HEK293 (cell line): Measurements from ENCODE around the gene SCPEP1.

Experiments used
- CTCF ChIA-PET: fragments of 350-600 bp; formaldehyde crosslinking; extraction: SDS; loops from one replicate; lab custom pipeline; 2021; ENCODE audit warnings: antibody characterized with exemption; lab: Yijun Ruan, JAX
- POLR2A ChIA-PET: fragments of 300-600 bp; formaldehyde crosslinking; extraction: SDS; loops from one replicate; lab custom pipeline; 2020; ENCODE audit warnings: antibody characterized with exemption, inconsistent platforms; lab: Yijun Ruan, JAX
- H3K27ac ChIP-seq: fragments of 200-500 bp; sonication (Bioruptor generic); 2 replicates; pipeline ENCODE4 v1.5.1; 2014; ENCODE audit warnings: low read depth, low read length, control low read depth, inconsistent platforms; ENCODE audit errors: extremely low read depth
- H3K36me3 ChIP-seq, 2 experiments: fragments of 200-500 bp in 1 of 2; sonication (Bioruptor generic) in 1 of 2; 1 replicate in 1 of 2; 2 replicates in 1 of 2; pipeline ENCODE4 v1.5.1; 2014 to 2017; ENCODE audit warnings: inconsistent platforms in 2 of 2, low read length in 2 of 2; ENCODE audit not compliant: control insufficient read depth in 2 of 2, insufficient read depth in 1 of 2
- H3K4me1 ChIP-seq: fragments of 200-500 bp; sonication (Bioruptor generic); 2 replicates; pipeline ENCODE4 v1.5.1; 2014; ENCODE audit warnings: mild to moderate bottlenecking, low read length, inconsistent platforms; ENCODE audit not compliant: control insufficient read depth, insufficient read depth
- H3K4me3 ChIP-seq: 2 replicates; pipeline ENCODE4 v1.5.1; 2011; ENCODE audit warnings: low read depth, mild to moderate bottlenecking, control low read depth, low read length, moderate library complexity
- H3K9me3 ChIP-seq: fragments of 200-500 bp; sonication (Bioruptor generic); 2 replicates; pipeline ENCODE4 v1.5.1; 2014; ENCODE audit warnings: low read depth, low read length, inconsistent platforms; ENCODE audit not compliant: control insufficient read depth, insufficient read depth
- HOXC10 ChIP-seq: sonication (generic); formaldehyde crosslinking; IDR thresholded peaks from 2 replicates; pipeline ENCODE4 v1.8.1; 2023; ENCODE audit warnings: mild to moderate bottlenecking, missing genetic modification reagents
- OVOL3 ChIP-seq: fragments of 450-650 bp; formaldehyde crosslinking; IDR thresholded peaks from 2 replicates; pipeline ENCODE4 v1.5.1; 2016; ENCODE audit warnings: missing biosample characterization, missing genetic modification characterization
- SP7 ChIP-seq: fragments of 450-650 bp; formaldehyde crosslinking; IDR thresholded peaks from 2 replicates; pipeline ENCODE4 v1.5.1; 2016; ENCODE audit warnings: missing biosample characterization, missing genetic modification characterization
- ZBTB20 ChIP-seq: fragments of 450-650 bp; formaldehyde crosslinking; IDR thresholded peaks from 2 replicates; pipeline ENCODE4 v1.5.1; 2016; ENCODE audit warnings: missing biosample characterization, missing genetic modification characterization
- ZFP37 ChIP-seq: fragments of 450-650 bp; formaldehyde crosslinking; IDR thresholded peaks from 2 replicates; pipeline ENCODE4 v1.5.1; 2016; ENCODE audit warnings: missing biosample characterization, missing genetic modification characterization
- ZFP41 ChIP-seq: fragments of 450-650 bp; formaldehyde crosslinking; IDR thresholded peaks from 2 replicates; pipeline ENCODE4 v1.5.1; 2016; ENCODE audit warnings: missing biosample characterization, missing genetic modification characterization, borderline replicate concordance
- ZNF146 ChIP-seq: fragments of 450-650 bp; formaldehyde crosslinking; IDR thresholded peaks from 2 replicates; pipeline ENCODE4 v1.5.1; 2016; ENCODE audit warnings: missing biosample characterization, missing genetic modification characterization
- ZNF324 ChIP-seq: fragments of 450-650 bp; formaldehyde crosslinking; IDR thresholded peaks from 2 replicates; pipeline ENCODE4 v1.5.1; 2016; ENCODE audit warnings: missing biosample characterization, missing genetic modification characterization
- ZNF37A ChIP-seq: fragments of 450-650 bp; IDR thresholded peaks from 2 replicates; pipeline ENCODE4 v1.5.1; 2018; ENCODE audit warnings: missing biosample characterization, missing genetic modification characterization
- ZNF549 ChIP-seq: fragments of 450-650 bp; IDR thresholded peaks from 2 replicates; pipeline ENCODE4 v1.5.1; 2018; ENCODE audit warnings: missing biosample characterization, missing genetic modification characterization, mild to moderate bottlenecking, inconsistent platforms, moderate library complexity
- ZNF596 ChIP-seq: fragments of 450-650 bp; IDR thresholded peaks from 2 replicates; pipeline ENCODE4 v1.5.0; 2018; ENCODE audit warnings: missing biosample characterization, mild to moderate bottlenecking, missing genetic modification characterization, moderate library complexity
- ZNF843 ChIP-seq: fragments of 450-650 bp; formaldehyde crosslinking; IDR thresholded peaks from 2 replicates; pipeline ENCODE4 v1.5.1; 2016; ENCODE audit warnings: missing biosample characterization, missing genetic modification characterization
- TF ChIP-seq, protein P1 (sequence below): fragments of 450-650 bp; formaldehyde crosslinking; IDR thresholded peaks from 2 replicates; pipeline ENCODE4 v1.5.1; 2016; ENCODE audit warnings: missing biosample characterization, missing genetic modification characterization
- TF ChIP-seq, protein P2 (sequence below): fragments of 450-650 bp; formaldehyde crosslinking; IDR thresholded peaks from 2 replicates; pipeline ENCODE4 v1.5.1; 2017; ENCODE audit warnings: missing biosample characterization, mild to moderate bottlenecking, missing genetic modification characterization, moderate library complexity
- TF ChIP-seq, protein P3 (sequence below): fragments of 450-650 bp; formaldehyde crosslinking; IDR thresholded peaks from 2 replicates; pipeline ENCODE4; 2016; ENCODE audit warnings: missing biosample characterization, missing genetic modification characterization
- TF ChIP-seq, protein P4 (sequence below): fragments of 450-650 bp; formaldehyde crosslinking; conservative IDR thresholded peaks from 2 replicates; pipeline ENCODE4 v1.5.1; 2016; ENCODE audit warnings: low read depth, missing biosample characterization, missing genetic modification characterization

SCPEP1 gene

DNA sequence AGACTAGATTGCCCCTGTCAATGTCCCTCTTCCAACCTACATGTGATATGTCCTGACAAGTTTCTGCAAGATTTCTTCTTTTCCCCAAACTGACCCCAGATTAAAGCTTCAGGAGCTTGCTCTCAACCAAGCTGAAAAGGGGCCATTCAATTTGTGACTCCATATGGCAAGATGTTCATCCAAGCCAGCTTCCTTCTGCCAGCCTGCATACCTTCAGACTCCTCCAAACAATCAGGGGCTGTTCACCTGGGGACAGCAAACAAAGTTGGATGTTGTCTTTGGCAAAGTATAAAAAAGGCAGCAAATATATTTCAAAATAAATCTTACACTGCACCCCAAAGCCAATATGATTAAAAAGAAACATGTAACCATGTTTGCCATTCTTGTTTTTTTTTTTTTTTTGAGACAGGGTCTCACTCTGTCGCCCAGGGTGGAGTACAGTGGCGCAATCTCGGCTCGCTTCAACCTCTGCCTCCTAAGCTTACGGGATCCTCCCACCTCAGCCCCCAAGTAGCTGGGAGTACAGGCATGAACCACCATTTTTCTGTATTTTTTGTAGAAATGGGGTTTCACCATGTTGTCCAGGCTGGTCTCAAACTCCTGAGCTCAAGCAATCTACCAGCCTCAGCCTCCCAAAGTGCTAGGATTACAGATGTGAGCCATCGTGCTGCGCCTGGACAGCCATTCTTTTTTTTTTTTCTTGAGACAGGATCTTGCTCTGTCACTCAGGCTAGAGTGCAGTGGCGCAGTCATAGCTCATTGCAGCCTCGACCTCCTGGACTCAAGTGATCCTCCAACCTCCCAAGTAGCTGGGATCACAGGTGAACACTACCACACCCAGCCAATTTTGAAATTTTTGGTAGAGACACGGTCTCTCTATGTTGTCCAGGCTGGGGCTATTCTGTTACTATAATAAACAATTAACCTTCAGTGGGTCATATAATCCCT lies 57.1 kb downstream of the SCPEP1 start:
- POLR2A ChIA-PET: no interaction called here

DNA sequence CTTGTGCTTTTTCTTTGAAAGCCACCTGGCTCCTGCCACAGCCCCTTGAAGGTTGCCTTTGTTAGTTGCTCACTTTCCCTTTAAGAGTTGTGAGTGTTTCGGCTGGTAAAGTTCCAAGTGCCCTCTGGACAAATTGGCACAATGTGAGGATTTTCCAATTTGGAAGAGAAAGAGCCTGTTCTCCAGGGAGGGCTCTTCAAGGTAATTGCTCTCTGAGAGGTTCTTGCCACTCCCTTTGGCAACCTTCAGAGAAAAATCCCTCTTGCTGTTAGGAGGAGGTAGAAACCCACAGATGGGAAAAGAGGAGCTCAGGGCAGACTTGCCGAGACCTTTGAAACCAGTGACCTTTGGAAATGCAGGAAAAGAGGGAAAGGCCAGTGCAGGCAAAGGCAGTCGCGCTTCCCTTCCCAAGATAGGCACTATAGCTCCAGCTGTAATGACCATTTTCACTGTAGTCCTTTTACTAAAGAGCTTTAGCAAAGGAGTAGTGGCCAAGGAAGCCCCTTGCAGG lies 58.1 kb downstream of the SCPEP1 start:
- no peak for TF ChIP-seq ZNF843 (tag by site-specific recombination)
- TF ChIP-seq ZBTB20 (tag by site-specific recombination): no peak
- no peak for TF ChIP-seq ZNF146
- no peak for TF ChIP-seq HOXC10 (CRISPR knock-in tag)
- TF ChIP-seq ZFP37: no peak
- H3K9me3 ChIP-seq: no peaks in the 10 kb centered on the region
- H3K27ac ChIP-seq: no peak overlapping the region
- H3K36me3 ChIP-seq: no peaks in the 10 kb centered on the region
- H3K4me3 ChIP-seq: no peak overlapping the region
- ChIA-PET CTCF (interaction anchor here (1.6 kb wide), 1 partner anchor 26 kb away, joined by 6 read pairs; no protein-coding TSS in a partner anchor), POLR2A (no interaction called here)
- no peaks in the 10 kb centered on the region for H3K4me1 ChIP-seq

More for the DNA sequence above, 57.1 kb downstream of the SCPEP1 start:
- TF ChIP-seq, protein P1, sequence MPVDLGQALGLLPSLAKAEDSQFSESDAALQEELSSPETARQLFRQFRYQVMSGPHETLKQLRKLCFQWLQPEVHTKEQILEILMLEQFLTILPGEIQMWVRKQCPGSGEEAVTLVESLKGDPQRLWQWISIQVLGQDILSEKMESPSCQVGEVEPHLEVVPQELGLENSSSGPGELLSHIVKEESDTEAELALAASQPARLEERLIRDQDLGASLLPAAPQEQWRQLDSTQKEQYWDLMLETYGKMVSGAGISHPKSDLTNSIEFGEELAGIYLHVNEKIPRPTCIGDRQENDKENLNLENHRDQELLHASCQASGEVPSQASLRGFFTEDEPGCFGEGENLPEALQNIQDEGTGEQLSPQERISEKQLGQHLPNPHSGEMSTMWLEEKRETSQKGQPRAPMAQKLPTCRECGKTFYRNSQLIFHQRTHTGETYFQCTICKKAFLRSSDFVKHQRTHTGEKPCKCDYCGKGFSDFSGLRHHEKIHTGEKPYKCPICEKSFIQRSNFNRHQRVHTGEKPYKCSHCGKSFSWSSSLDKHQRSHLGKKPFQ (tag by site-specific recombination): no peak
- TF ChIP-seq ZNF596 (tag by site-specific recombination) (no peak), SP7 (tag by site-specific recombination) (no peak), ZNF549 (tag by site-specific recombination) (no peak), ZNF37A (tag by site-specific recombination) (no peak), OVOL3 (tag by site-specific recombination) (no peak), ZNF324 (tag by site-specific recombination) (no peak), ZFP41 (tag by site-specific recombination) (no peak)
- TF ChIP-seq, protein P2, sequence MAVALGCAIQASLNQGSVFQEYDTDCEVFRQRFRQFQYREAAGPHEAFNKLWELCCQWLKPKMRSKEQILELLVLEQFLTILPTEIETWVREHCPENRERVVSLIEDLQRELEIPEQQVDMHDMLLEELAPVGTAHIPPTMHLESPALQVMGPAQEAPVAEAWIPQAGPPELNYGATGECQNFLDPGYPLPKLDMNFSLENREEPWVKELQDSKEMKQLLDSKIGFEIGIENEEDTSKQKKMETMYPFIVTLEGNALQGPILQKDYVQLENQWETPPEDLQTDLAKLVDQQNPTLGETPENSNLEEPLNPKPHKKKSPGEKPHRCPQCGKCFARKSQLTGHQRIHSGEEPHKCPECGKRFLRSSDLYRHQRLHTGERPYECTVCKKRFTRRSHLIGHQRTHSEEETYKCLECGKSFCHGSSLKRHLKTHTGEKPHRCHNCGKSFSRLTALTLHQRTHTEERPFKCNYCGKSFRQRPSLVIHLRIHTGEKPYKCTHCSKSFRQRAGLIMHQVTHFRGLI (tag by site-specific recombination): no peak
- TF ChIP-seq, protein P3, sequence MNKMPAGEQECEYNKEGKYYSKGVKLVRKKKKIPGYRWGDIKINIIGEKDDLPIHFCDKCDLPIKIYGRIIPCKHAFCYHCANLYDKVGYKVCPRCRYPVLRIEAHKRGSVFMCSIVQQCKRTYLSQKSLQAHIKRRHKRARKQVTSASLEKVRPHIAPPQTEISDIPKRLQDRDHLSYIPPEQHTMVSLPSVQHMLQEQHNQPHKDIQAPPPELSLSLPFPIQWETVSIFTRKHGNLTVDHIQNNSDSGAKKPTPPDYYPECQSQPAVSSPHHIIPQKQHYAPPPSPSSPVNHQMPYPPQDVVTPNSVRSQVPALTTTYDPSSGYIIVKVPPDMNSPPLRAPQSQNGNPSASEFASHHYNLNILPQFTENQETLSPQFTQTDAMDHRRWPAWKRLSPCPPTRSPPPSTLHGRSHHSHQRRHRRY: no peak
- TF ChIP-seq, protein P4, sequence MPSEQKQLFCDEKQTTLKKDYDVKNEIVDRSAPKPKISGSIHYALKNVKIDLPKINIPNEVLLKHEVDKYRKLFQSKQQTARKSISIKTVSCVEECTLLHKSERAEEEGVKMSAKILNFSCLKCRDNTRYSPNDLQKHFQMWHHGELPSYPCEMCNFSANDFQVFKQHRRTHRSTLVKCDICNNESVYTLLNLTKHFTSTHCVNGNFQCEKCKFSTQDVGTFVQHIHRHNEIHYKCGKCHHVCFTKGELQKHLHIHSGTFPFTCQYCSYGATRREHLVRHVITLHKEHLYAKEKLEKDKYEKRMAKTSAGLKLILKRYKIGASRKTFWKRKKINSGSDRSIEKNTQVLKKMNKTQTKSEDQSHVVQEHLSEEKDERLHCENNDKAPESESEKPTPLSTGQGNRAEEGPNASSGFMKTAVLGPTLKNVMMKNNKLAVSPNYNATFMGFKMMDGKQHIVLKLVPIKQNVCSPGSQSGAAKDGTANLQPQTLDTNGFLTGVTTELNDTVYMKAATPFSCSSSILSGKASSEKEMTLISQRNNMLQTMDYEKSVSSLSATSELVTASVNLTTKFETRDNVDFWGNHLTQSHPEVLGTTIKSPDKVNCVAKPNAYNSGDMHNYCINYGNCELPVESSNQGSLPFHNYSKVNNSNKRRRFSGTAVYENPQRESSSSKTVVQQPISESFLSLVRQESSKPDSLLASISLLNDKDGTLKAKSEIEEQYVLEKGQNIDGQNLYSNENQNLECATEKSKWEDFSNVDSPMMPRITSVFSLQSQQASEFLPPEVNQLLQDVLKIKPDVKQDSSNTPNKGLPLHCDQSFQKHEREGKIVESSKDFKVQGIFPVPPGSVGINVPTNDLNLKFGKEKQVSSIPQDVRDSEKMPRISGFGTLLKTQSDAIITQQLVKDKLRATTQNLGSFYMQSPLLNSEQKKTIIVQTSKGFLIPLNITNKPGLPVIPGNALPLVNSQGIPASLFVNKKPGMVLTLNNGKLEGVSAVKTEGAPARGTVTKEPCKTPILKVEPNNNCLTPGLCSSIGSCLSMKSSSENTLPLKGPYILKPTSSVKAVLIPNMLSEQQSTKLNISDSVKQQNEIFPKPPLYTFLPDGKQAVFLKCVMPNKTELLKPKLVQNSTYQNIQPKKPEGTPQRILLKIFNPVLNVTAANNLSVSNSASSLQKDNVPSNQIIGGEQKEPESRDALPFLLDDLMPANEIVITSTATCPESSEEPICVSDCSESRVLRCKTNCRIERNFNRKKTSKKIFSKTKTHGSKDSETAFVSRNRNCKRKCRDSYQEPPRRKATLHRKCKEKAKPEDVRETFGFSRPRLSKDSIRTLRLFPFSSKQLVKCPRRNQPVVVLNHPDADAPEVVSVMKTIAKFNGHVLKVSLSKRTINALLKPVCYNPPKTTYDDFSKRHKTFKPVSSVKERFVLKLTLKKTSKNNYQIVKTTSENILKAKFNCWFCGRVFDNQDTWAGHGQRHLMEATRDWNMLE: no peak
- no peaks in the 10 kb centered on the region for H3K9me3 ChIP-seq
- H3K36me3 ChIP-seq: no peaks in the 10 kb centered on the region
- H3K4me1 ChIP-seq: no peaks in the 10 kb centered on the region
- CTCF ChIA-PET: interaction anchor here (0.6 to 1.2 kb wide), 3 partner anchors 73 to 262 kb away, joined by 5 read pairs; no protein-coding TSS in a partner anchor
- no peak overlapping the region for H3K4me3 ChIP-seq
- H3K27ac ChIP-seq: no peak overlapping the region
